Stimulated activated CD8-positive, alpha-beta memory T cell treated with anti-CD3 and anti-CD28 coated beads, Interleukin-7, amount 100 ng/mL, for 1 hour (primary cell): ENCODE measurements around the gene TENT4B.

Experiments used
- DNase-seq, 2 donors: peaks; one replicate each; pipeline ENCODE4 v3.0.0-alpha.2; 2020; ENCODE audit warnings: low read depth in 2 of 2

TENT4B gene

DNA sequence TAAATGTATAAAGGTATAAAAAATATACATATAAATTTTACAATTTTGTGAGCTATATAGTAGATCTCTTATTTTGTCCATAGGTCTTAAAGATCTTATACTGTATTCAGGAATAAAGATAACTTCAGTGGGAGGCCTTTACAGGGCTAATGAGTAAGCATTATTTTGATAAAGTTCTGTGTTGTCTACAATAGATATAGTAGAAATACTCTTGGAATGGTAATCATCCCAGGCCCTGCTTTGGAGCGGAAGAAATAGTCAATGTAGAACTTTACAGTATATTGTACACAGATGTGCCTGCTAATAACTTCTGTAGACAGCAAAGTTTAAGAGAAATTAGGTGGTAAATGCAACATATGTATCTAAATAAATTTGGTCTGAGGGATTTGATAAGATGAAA is 42.6 kb downstream of the TENT4B start:
- no peak for DNase-seq

DNA sequence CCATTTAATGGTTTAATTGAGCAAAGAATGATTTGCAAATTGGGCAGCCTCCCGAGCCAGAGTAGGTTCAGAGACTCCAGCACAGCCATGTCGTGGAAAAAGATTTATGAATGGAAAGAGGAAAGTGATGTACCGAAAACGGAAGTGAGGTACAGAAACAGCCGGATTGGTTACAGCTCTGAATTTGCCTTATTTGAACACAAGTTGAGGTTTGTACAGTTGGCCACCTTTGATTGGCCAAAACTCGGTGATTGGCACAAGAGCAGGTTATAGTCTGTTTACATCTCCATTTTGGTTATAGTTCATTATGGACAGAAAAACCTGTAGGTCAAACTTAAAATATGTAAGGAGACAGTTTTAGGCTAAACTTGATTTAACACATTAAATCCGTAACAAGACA is 44.5 kb downstream of the TENT4B start:
- DNase-seq: no peak

DNA sequence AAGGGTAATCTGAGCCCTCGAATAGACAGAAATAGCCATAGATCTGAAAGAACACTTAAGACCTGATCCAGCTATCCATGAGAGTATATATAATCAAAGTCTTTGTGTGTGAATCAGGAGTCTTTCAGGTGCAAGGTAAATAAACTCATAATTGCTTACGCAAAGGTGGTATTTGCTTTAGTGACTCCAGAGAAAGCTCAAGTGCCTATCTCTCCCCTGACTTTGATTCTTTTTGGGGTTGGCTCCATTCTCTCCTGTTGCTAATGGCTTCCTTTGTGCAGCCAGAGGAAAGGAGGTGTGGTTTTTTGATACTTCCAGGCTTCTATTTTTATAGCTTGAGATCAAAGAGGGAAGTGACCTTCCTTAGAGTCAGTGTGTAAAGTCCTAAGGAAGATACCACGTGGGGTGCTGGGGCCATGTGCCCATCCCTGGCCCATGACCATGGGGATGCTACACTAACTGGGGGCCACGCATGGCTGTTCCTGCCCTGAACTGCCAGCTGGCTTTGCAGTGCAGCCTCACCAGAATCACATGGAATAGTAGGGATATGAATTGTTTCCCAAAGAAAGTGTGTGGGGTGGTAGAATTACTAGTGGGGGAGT is 45.8 kb downstream of the TENT4B start:
- DNase-seq: no peak

DNA sequence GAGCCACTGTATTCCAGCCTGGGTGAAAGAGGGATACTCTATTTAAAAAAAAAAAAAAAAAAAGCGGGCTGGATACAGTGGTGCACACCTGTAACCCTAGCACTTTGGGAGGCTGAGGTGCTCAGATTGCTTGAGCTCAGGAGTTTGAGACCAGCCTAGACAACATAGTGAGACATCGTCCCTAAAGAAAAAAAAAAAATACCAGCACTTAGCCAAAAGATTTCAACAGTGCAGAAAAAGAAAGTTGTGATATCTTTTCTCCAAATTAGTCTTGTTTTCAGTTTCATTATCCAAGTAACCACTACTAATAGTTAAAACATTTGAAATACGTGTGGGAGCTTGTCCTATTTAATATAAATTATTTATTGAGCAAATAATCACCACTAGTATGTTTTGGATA is 48.7 kb downstream of the TENT4B start:
- no peak for DNase-seq

- DNase-seq: no peak
Measured at GRCh38 chr16:50202926-50203624, 50.0 kb downstream of the TENT4B start.

GRCh38 chr16:50203681-50204080 is 50.6 kb downstream of the TENT4B start:
- DNase-seq: no peak

DNA sequence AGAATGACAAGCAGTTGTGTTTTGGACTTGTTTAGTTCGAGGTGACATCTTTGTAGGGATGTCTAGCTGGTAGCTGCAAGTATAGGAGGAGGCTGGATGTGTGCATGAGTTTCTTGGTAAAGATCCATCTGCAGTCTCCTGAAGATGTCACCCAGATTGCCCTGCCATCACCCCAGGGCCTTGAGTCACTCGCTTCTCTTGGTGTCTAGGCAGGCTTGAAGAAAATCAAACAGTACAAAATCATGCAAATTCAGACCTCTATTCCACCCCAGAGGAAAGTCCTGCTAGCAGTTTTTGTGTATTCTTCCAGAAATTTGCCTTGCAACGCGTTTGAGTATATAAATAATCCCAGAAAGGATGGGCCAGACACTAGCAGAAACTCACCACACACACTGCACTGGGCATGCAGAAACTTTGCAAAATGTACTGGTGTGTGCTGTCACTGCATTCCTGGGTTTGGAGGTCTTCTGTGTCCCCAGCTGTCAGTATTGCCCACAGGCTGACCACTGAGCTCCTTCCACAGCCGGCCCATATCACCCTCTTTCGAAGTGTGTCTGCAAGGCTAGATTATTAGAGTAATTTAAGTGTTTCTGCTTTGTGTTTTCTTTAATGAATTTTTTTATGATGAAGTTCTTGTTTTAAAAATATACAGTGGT is 51.5 kb downstream of the TENT4B start:
- DNase-seq: no peak

DNA sequence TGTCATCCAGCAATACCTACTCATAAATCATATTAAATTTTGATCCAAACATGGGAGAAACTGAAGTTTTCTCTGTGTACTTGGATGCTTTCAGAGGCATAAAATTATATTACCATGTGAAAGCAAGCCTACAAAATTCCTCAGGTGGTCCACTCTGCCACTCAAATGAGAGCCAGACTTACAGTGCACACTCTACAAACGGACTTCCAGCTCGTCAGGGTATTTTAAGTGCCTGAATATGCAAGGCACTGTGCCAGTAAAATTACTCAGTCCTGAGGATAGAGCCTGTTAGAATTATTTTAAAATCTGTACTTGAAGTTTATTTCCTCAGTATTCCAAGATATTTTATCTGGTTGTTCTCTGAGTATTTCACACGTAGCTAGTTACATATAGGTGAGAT is 54.5 kb downstream of the TENT4B start:
- no peak for DNase-seq

DNA sequence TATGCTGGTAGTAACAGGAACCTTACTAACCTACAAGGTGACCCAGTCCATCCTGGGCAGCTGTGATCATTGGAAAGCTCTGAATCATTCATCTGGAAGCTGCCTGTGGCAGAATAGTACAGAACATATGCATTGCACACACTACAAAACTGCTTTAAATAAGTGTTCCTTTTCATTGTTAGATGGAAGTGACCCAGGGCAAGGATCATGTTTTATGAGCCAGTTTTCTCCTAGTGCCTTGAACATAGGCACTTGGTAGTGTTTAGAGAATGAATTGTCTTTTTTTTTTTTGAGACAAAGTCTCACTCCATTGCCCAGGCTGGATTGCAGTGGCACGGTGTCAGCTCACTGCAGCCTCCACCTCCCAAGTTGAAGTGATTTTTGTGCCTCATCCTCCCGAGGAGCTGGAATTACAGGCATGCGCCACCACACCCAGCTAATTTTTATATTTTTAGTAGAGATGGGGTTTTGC is 55.4 kb downstream of the TENT4B start:
- no peak for DNase-seq

DNA sequence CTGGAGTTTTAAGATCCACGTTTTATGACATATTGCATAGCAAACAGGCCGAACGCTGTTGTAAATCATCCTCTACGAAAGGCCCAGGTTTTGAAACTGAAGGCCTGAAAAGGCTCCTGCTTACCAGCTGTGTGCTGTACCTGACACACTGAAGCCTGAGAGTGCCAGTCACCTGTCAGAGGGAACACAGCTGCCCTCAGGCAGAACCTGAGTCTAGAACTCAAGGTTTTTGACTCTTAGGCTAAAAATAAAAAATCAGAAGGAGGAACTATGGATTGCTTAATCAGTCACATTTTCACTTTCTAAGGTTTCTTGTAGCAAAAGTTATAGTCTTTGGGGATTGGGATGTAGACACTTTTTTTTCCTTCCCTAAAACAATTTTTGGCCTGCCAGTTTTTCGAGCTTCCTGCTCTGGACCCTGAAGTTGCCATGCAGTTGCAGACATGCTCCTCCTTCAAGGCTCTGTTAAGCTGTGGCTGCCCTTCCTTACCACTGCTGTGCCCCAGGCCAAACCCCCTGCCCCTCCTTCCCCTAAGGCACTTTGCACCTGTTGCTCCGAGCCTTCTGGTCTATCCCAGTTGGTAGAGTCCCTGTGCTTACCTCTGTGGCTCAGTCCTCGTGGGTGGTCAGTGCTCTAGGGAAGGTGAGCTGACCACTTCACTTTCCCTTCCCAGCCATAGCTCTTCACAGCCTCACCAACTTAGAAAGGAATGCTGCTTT is 56.6 kb downstream of the TENT4B start:
- no peak for DNase-seq

- peak; percentile 15 to 23 for DNase-seq
Measured at GRCh38 chr16:50210266-50211038, 57.3 kb downstream of the TENT4B start.

DNA sequence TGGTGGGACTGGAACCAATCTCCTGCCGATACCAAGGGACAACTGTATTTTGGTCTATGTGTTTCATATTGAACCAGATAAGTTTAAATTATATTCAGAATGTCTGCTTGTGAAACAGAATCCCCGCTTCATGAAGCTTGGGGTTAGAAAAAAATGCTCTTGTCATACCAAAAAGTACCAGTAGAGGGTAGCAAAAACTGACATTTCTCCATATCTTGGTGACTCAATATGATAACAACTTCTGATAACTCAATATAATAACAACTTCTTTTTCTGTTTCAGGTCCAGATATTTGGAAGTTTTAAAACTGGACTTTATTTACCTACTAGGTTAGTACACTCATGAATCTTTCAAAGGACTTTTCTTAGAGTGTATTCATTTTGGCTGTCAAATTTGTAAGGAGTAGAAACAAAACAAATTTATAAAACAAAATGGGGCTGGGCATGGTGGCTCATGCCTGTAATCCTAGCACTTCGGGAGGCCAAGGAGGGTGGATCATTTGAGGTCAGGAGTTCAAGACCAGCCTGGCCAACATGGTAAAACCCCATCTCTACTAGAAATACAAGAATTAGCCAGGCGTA is 60.9 kb downstream of the TENT4B start:
- DNase-seq: no peak

- no peak for DNase-seq
Measured at GRCh38 chr16:50215680-50216079, 62.6 kb downstream of the TENT4B start.

DNA sequence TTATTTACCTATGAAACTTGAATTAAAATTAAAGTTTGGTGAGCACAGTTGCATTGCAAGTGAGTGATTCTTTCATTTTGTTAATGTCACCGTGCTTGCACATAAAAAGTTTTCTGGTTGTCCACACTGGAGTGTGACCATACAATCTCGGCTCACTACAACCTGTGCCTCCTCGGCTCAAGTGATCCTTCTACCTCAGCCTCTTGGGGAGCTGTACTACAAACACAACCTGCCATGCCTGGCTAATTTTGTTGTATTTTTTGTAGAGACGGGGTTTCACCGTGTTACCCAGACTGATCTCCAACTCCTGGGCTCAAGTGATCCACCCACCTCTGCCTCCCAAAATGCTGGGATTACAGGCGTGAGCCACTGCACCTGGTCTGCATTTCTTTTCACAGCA is 63.1 kb downstream of the TENT4B start:
- DNase-seq: no peak

DNA sequence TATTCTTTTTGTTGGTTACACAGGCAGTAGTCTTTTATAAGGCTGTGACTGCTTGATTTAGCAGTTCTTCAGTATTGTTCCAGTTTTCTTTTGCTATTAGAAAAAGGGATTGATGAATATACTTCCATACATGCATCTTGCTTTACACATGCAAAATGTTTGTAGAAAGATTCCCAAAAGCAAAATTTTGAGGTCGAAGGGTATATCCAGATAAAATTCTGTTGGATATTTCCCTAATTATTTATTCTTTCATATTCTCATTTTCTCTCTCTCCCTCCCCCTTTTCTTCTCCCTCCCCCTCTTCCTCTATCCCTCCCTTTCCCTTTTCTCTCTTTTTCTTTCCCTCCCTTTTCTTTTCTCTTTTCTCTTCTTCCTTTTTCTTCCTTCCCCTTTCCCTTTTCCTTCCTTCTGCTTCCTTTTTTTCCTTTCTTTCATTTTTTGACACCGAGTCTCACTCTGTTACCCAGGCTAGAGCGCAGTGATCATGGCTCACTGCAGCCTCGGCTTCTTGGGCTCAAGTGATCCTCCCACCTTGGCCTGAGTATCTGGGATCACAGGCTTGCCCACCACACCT is 66.4 kb downstream of the TENT4B start:
- DNase-seq: no peak

GRCh38 chr16:50224286-50224685 is 71.2 kb downstream of the TENT4B start:
- no peak for DNase-seq

DNA sequence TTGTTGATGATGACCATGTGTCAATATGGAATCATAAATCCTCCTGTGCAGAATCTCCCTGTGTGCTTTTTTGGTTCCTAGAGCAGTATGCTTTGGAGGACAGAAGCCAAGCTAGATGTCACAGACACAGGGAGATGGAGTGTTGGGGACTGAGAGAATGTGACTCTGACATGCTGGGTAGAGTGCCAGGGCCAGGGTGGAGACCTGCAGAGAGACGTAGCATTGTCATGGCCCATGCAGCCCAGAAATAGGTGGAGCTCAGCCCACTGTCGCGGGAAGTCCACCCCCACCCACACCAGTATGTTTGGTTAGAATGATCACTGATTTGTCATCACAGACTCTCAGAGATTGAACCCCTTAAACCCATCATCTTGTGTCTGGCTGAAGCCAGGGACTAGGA is 74.0 kb downstream of the TENT4B start:
- no peak for DNase-seq

GRCh38 chr16:50227665-50228064 is 74.6 kb downstream of the TENT4B start:
- DNase-seq: no peak

DNA sequence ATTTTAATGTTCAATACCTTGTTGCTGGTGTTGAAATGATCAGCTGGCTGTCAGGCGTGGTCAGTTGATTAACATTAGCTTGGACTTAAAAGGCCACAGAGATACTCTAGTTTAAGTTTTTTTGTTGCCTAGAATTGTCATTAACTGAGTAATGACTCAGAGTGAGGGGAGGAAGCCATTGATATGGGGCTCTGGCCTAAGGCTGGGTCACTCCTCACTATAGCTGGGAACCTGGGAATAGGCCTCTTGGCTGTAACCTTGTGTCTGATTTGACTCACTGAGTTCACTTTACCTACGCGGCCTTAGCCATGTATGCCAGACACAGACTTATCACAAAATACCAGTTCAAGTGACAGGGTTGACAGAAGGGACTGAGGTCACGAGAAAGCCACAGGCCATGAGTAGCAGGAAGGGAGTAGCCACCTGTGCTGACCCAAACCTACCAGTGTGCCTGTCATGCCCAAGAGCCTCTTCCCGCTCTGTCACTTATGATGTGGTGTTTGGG is 75.3 kb downstream of the TENT4B start:
- no peak for DNase-seq

DNA sequence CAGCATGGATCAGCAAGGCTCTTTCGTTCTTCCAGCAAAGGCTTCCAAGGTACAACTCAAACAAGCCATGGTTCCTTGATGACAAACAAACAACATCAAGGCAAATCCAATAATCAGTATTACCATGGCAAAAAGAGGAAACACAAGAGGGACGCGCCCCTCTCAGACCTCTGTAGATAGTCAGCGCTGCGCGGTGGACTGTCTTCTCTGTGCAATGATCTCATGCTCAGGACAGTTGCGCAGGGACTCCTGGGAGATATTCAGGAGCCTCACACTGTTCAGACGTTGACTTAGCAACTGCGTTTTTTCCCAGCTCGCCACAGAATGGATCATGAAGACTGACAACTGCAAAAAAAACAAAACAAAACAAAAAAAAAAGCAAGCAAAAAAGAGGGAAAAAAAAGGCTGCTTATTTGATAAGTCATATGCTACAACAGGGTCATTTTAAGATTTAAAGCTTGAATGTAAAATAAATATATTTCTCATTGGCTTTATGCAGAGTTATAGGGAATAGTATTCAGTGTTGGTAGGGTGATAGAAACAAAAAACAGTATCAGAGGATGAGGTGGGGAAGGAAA is 76.1 kb downstream of the TENT4B start:
- no peak for DNase-seq
